GM12892 (cell line): ENCODE results near the gene ADGRE1.

Experiments
- POLR2A ChIP-seq: IDR thresholded peaks from 2 replicates; pipeline ENCODE4 v1.6.1; 2011; ENCODE audit warnings: low read depth, low read length, control low read depth
- POLR2AphosphoS5 ChIP-seq: IDR thresholded peaks from 2 replicates; pipeline ENCODE4 v1.6.1; 2011; ENCODE audit warnings: low read depth, low read length, control low read depth

DNA sequence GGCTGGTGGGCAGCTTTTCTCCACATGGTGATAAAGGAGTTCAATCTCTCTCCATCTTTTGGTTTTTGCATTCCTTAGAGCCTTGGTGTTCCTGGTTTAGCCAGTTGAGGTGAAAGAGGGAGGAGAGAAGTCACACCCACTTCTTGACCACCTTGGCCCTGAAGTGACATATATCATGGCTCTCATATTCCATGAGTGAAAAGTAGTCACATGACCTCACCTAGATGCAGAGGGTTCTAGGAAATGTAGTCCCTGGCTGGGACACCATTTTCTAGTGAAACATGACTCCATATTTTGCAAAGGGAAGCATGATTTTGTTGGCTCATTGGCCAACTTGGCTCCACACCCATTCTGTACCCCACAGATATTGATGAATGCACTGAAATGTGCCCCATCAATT lies 16.1 kb downstream of the ADGRE1 start:
- TF ChIP-seq POLR2A (no peak), POLR2AphosphoS5 (no peak)
